ENCODE results near the gene ZNF235.

Gene ZNF235

DNA sequence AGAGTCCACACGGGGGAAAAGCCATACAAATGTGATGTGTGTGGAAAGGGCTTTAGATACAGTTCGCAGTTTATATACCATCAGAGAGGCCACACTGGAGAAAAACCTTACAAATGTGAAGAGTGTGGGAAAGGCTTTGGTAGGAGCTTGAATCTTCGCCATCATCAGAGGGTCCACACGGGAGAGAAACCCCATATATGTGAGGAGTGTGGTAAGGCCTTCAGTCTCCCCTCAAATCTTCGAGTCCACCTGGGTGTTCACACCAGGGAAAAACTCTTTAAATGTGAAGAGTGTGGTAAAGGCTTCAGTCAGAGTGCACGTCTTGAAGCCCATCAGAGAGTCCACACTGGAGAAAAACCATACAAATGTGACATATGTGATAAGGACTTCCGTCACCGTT, 68.4 kb downstream of the ZNF235 start:
- TF ChIP-seq CTCF (IDR thresholded peaks at IDR 0.05; ENCODE audit: low read depth, low read length) = no peak
- no peak for DNase-seq (ENCODE audit: low read depth, low spot score)
- in situ Hi-C loops (cut with HindIII; ENCODE audit: low sequenced_read_pairs) = no loop called here
- no peak overlapping the region for H3K4me3 ChIP-seq (ENCODE audit: low read depth, low read length)

All from astrocyte of the spinal cord (primary cell).